Measurements from ENCODE around the gene ZSCAN5B. TPM values are rescaled to one million over a fixed set of nuclear protein-coding genes. Genes with fewer than 3 reads are reported as not detected.
"Not testable (repeated sequence)": the region's sequence is repeated elsewhere in the genome, so short reads cannot be mapped to it uniquely, and the experiment has no call there.

Gene ZSCAN5B, protein sequence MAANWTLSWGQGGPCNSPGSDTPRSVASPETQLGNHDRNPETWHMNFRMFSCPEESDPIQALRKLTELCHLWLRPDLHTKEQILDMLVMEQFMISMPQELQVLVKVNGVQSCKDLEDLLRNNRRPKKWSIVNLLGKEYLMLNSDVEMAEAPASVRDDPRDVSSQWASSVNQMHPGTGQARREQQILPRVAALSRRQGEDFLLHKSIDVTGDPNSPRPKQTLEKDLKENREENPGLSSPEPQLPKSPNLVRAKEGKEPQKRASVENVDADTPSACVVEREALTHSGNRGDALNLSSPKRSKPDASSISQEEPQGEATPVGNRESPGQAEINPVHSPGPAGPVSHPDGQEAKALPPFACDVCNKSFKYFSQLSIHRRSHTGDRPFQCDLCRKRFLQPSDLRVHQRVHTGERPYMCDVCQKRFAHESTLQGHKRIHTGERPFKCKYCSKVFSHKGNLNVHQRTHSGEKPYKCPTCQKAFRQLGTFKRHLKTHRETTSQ
- polyA plus RNA-seq (0.24 TPM in 1 of 2 replicates, not detected in the other), polyA minus RNA-seq (not detected in 2 replicates)

DNA sequence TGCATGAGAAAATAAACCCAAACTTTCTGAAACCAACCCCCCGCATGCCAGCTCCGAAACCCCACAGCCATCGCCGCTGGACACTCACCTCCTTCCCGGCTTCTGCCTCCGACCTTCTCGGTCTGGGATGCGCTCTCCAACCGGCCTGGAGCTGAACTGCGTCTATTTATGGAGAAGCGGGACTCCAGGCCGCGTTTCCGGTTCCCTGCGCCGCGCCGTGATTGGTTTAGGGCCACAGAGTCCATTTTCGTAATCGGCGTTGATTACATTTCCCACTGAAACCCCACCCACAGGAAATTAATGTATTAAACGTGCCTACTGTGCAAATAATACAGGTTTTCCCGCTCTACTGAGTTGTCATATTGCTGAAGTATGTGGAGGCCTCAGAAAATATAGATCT, at the start of gene ZSCAN5B:
Gene ZSCAN5B, minus strand, starts transcription at position 138 of the 400 bp plus-strand sequence. CDS start 4,731 bp downstream, outside the sequence.
- H3K27me3 ChIP-seq (ENCODE audit: insufficient read depth, low read depth, low read length); H3K4me3 ChIP-seq (ENCODE audit: low read length); H3K4me2 ChIP-seq (ENCODE audit: low read length); H3F3A ChIP-seq (ENCODE audit: insufficient read depth, low read length, poor library complexity, severe bottlenecking); H3K36me3 ChIP-seq (ENCODE audit: insufficient read depth, low read length); H4K20me1 ChIP-seq (ENCODE audit: insufficient read depth); H3K9me2 ChIP-seq (ENCODE audit: insufficient read depth, low read length); H2AFZ ChIP-seq (ENCODE audit: low read depth, low read length); H3K79me2 ChIP-seq (replicated peaks; ENCODE audit: insufficient read depth, low read length); H3K27ac ChIP-seq (ENCODE audit: low read length); H3K9me3 ChIP-seq (ENCODE audit: low read length); H3K9ac ChIP-seq (ENCODE audit: low read length): not testable (repeated sequence)

GRCh38 chr19:56245764-56246163, 48.2 kb upstream of the ZSCAN5B start:
- H3K9me3 ChIP-seq (ENCODE audit: low read length); H3K9me2 ChIP-seq (ENCODE audit: insufficient read depth, low read length); H3K4me2 ChIP-seq (ENCODE audit: low read length); H3F3A ChIP-seq (ENCODE audit: insufficient read depth, low read length, poor library complexity, severe bottlenecking); H3K27ac ChIP-seq (ENCODE audit: low read length); H3K79me2 ChIP-seq (replicated peaks; ENCODE audit: insufficient read depth, low read length); H3K27me3 ChIP-seq (ENCODE audit: insufficient read depth, low read depth, low read length); H3K4me3 ChIP-seq (ENCODE audit: low read length); H2AFZ ChIP-seq (ENCODE audit: low read depth, low read length); H3K36me3 ChIP-seq (ENCODE audit: insufficient read depth, low read length); H4K20me1 ChIP-seq (ENCODE audit: insufficient read depth); H3K9ac ChIP-seq (ENCODE audit: low read length): not testable (repeated sequence)

DNA sequence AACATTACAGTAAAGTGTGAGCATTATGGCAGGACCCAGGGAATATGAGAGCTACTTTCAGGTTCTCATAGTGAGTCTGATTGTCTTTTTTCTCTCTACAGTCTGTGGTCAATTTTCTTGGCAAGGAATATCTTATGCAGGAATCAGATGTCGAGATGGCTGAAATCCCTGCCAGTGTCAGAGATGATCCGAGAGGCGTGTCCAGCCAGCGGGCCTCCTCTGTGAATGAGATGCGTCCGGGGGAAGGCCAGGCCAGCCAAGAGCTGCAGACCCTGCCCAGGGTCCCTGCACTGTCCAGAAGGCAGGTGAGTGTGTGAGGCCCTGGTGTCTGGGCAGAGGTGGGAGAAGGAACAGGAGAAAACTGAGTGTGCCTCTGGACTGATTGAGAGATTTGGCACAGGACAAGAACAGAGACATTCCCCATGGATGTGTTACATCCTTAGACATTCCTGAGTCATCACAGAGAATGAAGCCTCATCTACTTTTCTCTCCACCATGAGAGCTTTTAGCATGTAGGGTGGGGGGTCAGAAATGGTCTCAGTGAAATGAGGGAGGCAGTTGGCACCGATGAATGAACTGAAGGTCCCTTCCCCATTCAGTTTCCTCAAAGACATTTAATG, 47.6 kb upstream of the ZSCAN5B start:
- Histone ChIP-seq H3F3A (ENCODE audit: insufficient read depth, low read length, poor library complexity, severe bottlenecking) (no peaks in the 10 kb centered on the region), H4K20me1 (ENCODE audit: insufficient read depth) (no peaks in the 10 kb centered on the region), H3K36me3 (ENCODE audit: insufficient read depth, low read length) (no peaks in the 10 kb centered on the region), H3K27ac (ENCODE audit: low read length) (no peak overlapping the region), H3K9me2 (ENCODE audit: insufficient read depth, low read length) (no peaks in the 10 kb centered on the region), H3K4me2 (ENCODE audit: low read length) (no peak overlapping the region), H3K4me3 (ENCODE audit: low read length) (no peak overlapping the region), H3K27me3 (ENCODE audit: insufficient read depth, low read depth, low read length) (no peaks in the 10 kb centered on the region), H3K79me2 (replicated peaks; ENCODE audit: insufficient read depth, low read length) (no peaks in the 10 kb centered on the region), H2AFZ (ENCODE audit: low read depth, low read length) (no peak overlapping the region), H3K9ac (ENCODE audit: low read length) (no peak overlapping the region), H3K9me3 (ENCODE audit: low read length) (no peaks in the 10 kb centered on the region)
- TF ChIP-seq TAF1 (IDR thresholded peaks at IDR 0.05; ENCODE audit: low read depth) (no peak), EZH2 (IDR thresholded peaks at IDR 0.05; ENCODE audit: borderline replicate concordance, insufficient read depth, low read length, poor library complexity, severe bottlenecking) (no peak), CTCF (IDR thresholded peaks at IDR 0.05; ENCODE audit: poor library complexity, severe bottlenecking) (no peak), REST (IDR thresholded peaks at IDR 0.05; ENCODE audit: borderline replicate concordance) (no peak), SMC3 (conservative IDR thresholded peaks at IDR 0.05; ENCODE audit: poor library complexity) (no peak), EP300 (conservative IDR thresholded peaks at IDR 0.05; ENCODE audit: poor library complexity, severe bottlenecking) (no peak), MXI1 (conservative IDR thresholded peaks at IDR 0.05; ENCODE audit: poor library complexity, severe bottlenecking) (no peak), RAD21 (conservative IDR thresholded peaks at IDR 0.05) (no peak), POLR2AphosphoS5 (IDR thresholded peaks at IDR 0.05) (no peak)
